SHP77 (cell line): ENCODE data around the gene DNAJC8.
A peak's percentile ranks its signal among the peaks of the same experiment; 100 is the strongest.

Source experiments
- DNase-seq, 2 experiments: peaks; one replicate each; lab custom pipeline; 2025; lab: John Stamatoyannopoulos, UW

Gene DNAJC8

DNA sequence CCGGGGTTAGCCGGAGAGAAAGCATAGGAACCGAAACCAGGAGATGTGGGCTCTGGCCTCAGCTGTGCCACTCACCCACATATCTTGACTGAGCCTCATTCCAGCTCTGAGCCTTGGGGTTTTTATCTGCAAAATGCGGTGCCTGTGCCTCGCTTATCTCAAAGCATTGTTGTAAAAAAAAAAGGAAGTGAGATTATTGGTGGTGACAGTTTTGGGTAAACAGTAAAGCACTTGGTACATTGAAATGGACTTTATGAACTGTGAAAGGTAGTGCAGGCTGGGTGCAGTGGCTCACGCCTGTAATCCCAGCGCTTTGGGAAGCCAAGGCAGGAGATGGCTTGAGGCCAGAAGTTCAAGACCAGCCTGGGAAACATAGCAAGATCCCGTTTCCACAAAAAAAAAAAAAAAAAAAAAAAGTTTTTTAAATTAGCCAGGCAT lies 60.1 kb downstream of the DNAJC8 start:
- DNase-seq: no peak

DNA sequence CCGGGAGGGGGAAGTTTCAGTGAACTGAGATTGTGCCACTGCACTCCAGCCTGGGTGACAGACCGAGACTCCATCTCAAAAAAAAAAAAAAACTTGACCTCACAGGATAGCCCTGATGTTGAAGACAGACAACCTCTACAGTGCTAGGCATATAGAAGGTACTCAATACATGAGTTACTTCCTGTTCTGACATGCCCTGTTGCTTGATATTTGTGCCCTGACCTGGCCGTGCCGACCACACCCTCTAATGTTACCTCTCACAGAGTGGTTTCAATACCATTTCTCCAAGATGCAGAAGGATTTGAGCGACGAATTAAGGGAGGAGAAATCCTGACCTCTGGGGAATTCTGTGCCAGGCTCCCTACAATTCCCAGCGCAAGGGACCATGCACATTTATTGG lies 61.6 kb downstream of the DNAJC8 start:
- no peak for DNase-seq

DNA sequence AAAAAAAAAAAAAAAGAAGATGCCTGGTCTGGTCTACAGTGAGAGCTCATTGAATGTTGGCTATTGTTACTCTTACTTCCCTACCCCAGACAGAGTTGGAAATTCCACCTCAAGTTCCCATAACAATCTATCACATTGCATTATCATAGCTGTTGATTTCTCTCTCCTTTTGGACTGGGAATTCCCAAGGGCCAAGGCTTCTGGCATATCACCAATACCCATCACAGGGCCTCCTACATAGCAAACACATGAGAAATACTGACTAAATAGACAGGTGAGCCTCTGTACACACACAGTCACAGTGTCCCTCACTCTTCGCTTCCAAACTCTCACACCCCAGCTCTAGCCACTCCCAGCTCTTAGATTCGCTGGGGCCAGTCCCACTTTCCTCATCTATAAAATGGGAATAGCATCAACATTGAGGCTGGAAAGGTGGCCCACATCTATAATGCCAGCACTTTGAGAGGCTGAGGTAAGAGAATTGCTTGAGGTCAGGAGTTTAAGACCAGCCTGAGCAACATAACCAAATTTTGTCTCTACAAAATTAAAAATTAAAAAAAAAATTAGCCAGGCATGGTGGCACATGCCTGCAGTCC lies 62.7 kb downstream of the DNAJC8 start:
- no peak for DNase-seq

DNA sequence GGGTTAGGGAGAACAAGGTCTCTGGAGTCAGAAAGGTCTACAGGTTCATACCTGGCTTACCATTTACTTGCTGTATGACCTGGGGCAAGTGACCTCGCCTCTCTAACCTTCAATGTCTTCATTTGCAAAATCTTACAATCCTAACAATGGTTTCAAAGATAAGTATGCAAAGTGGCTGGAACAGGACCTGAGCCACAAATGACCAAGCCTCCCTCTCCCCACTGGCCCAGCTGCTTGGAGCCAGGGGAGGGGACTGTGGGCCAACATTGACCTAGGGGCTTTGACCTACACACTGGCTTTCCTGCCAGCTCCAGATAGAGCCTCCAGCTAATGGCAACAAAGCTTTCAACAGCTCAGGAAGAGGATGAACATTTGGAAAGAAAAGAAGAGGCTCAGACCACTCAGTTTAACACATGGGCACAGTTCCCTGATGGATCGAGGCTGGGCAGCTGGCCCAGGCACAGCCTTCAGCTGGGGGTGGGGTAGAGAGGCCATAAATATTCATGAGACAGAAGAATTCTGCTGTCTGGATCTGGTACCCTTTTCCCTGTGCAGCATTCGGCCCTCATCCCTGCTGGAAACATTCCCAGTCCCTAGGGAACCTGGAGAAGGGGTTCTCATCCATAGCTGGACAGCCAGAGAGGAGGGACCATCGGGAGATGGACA lies 69.2 kb downstream of the DNAJC8 start:
- no peak for DNase-seq

DNA sequence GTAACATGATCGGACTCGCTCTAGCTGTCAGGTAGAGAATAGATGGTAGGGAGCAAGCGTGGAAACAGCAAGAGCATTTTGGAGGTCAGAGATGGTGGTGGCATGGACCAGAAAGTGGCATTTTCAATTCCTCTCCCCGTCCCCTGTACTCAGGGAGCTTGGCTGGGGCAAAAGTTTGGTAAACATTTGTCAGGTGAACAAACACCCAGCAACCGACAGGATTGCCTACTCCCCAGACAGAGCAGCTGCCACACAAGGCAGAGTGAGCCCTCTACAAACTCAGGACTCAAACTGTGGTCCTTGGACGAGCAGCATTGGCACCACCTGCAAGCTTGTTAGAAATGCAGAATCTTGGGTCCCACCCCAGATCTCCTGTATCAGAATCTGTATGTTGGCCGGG lies 70.7 kb downstream of the DNAJC8 start:
- DNase-seq: peak; percentile 73 to 87

DNA sequence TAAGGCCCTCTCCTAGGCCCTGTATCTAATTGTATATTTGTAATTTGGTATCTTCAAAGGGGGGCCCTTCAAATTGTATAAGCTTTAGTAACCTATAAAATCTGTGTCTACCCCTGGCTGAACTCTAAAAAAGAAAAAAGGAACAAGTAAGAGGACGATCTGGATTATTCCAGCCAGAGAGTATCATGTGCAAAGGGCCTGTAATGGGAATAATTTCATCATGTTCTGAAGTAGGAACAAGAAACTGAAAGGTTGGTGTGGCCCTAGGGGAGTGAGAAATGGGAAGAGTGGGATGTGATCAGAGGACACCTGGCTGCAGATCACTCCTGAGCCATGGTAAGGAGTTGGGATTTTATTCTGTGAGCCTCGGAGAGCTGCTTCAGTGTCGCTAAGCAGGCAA lies 71.1 kb downstream of the DNAJC8 start:
- no peak for DNase-seq

DNA sequence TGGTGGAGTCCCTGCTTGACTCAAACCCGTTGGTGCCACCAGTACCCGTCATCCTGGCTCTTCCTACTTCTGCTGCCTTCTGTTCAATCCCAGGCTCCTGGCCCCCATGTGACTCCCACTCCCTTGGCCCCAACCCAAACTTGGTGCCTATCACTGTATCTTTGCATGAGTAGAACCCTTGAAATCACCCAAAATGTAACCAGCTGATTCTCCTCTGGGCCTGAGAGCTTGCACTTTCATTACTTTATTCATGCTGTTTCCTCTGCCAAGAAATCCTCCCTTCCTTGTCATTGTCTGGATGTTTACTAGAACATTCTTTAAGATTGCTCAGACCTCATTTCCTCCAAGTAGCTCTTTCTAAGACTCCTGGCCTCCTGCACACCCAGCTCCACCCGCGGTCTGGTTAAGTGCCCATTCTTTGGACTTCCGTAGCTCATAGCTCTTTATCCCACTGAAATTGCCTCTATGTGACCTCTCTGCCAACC lies 72.0 kb downstream of the DNAJC8 start:
- DNase-seq: no peak

DNA sequence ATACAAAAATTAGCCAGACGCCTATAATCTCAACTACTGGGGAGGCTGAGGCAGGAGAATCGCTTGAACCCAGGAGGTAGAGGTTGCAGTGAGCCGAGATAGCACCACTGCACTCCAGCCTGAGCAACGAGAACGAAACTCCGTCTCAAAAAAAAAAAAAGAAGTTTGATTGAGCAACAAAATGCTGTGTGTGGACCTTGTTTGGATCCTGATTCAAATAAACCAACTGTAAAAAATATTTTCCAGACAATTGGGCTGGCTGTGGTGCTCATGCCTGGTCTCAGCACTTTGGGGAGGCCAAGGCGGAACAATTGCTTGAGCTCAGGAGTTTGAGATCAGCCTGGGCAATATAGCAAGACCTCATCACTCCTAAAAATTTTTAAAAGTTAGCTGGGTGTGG lies 73.1 kb downstream of the DNAJC8 start:
- DNase-seq: no peak

DNA sequence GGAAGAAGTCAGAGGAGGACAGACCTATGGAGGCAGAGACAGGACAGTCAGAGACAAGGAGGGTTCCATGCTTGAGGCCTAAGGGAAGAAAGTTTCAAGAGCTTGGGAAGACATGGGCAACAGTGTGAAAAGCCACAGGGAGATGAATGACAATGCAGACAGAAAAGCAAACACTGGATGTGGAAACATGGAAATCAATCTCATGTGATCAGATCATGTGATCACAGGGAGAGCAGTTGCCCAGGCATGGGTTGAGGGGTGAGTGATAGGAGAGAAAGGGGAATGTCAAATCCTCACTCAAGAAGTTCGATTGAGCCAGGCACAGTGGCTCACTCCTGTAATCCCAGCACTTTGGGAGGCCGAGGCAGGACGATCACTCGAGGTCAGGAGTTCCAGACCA lies 73.6 kb downstream of the DNAJC8 start:
- DNase-seq: no peak

DNA sequence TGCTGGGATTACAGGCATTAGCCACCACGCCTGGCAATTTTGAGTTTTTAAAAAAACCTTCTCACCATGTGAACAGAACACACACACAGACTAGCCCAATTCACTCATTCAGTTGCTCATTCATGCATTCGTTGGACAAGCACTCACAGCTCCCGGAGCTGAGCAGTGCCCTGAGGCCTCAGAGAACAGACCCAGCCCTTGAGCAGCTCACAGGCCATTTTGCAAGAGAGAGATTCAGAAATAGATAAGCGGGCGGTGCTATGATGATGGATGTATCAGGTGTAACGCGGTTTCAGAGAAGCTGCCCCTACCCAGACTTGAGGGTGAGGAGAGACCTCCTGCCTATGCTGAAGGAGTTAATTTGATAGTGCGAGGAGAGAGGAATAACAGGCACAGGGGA lies 74.9 kb downstream of the DNAJC8 start:
- DNase-seq: no peak

DNA sequence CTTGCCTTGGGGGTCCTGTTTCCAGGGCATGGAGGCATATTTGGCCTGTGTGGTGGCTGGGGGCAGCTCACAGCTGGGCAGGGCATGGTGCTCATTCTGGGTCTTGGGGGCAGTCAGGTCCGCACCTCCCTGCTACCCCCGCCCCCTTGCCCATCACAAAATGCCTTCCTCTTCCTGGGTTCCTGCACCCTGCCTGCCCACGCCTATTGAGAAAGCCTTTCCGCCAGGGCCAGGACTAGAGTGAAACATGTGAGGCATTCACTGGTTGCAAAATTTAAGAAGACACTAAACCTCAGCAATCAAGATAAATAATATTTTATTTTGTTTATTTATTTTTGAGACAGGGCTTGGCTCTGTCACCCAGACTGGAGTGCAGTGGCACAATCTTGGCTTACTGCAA lies 76.0 kb downstream of the DNAJC8 start:
- DNase-seq: no peak

DNA sequence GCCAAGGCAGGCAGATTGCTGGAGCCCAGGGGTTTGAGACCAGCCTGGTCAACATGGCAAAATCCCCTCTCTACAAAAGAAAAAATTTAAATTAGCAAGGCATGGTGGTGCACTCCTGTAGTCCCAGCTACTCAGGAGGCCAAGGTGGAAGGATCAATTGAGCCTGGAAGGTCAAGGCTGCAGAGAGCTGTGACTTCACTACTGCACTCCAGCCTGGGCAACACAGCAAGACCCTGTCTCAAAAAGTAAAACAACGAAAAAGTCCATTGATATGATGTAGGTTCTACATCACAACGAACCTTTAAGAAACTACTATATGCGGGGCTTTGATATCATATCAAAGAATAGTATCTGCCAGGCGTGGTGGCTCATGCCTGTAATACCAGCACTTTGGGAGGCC lies 77.2 kb downstream of the DNAJC8 start:
- no peak for DNase-seq

DNA sequence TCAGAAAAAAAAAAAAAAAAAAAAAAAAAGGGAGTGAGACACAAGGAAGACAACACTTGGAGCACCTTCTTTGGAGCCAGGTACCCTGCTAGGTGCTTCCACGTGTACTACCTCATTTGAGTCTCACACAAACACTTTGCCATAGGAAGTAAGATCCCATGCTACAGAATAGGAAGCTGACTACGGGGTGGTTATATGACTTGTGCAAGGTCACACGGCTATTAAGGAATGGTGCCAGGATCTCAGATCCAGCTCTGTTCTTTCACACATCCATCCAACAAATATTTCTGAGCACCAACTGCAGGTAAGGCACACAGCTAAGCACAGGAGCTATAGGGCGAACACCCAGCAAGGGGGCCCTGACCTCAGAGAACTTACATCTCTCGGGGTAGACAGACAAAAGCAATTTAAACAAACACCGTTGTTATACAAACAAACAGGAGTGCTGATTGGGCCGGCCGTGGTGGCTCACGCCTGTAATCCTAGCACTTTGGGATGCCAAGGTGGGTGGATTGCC lies 78.7 kb downstream of the DNAJC8 start:
- DNase-seq: no peak
